Stimulated activated CD8-positive, alpha-beta memory T cell treated with anti-CD3 and anti-CD28 coated beads, Interleukin-12 subunit alpha, Interleukin-12 subunit beta, amount 100 ng/mL, for 4 hours (primary cell): Measurements from ENCODE around the gene FLNC.
A peak's percentile ranks its signal among the peaks of the same experiment; 100 is the strongest.

Source experiments
- DNase-seq: peaks from one replicate; pipeline ENCODE4 v3.0.0-alpha.2; 2020; ENCODE audit warnings: low read depth

The FLNC gene

GRCh38 chr7:128830231-128831177 lies at the start of gene FLNC:
TSS of gene FLNC (plus strand) at chr7:128830406. CDS start at chr7:128830638, 232 bp downstream.
- DNase-seq: peak; percentile 15

GRCh38 chr7:128781126-128781525 lies 49.1 kb upstream of the FLNC start:
- DNase-seq: no peak

GRCh38 chr7:128781851-128782250 lies 48.4 kb upstream of the FLNC start:
- no peak for DNase-seq

GRCh38 chr7:128783143-128783861 lies 46.9 kb upstream of the FLNC start:
- no peak for DNase-seq

GRCh38 chr7:128785738-128786137 lies 44.5 kb upstream of the FLNC start:
- no peak for DNase-seq

GRCh38 chr7:128788446-128789412 lies 41.5 kb upstream of the FLNC start:
- no peak for DNase-seq

- no peak for DNase-seq
Measured at GRCh38 chr7:128790315-128791041, 39.7 kb upstream of the FLNC start.

- DNase-seq: peak; percentile 64
Measured at GRCh38 chr7:128791121-128791971, 38.9 kb upstream of the FLNC start, which contains the start of gene CCDC136. TSS of gene CCDC136 (plus strand) at chr7:128791968. CDS start at chr7:128792412, 444 bp downstream.

- DNase-seq: no peak
Measured at GRCh38 chr7:128791972-128792327, 38.3 kb upstream of the FLNC start.

- DNase-seq: no peak
Measured at GRCh38 chr7:128792471-128793180, 37.6 kb upstream of the FLNC start.

- no peak for DNase-seq
Measured at GRCh38 chr7:128793181-128793547, 37.0 kb upstream of the FLNC start.

GRCh38 chr7:128794020-128794419 lies 36.2 kb upstream of the FLNC start:
- DNase-seq: no peak

GRCh38 chr7:128794436-128794835 lies 35.8 kb upstream of the FLNC start:
- no peak for DNase-seq

- DNase-seq: no peak
Measured at GRCh38 chr7:128795129-128795528, 35.1 kb upstream of the FLNC start.

- DNase-seq: no peak
Measured at GRCh38 chr7:128796327-128796726, 33.9 kb upstream of the FLNC start.

- DNase-seq: no peak
Measured at GRCh38 chr7:128799451-128799850, 30.8 kb upstream of the FLNC start.

GRCh38 chr7:128800567-128800966 lies 29.6 kb upstream of the FLNC start:
- no peak for DNase-seq

GRCh38 chr7:128801003-128801402 lies 29.2 kb upstream of the FLNC start:
- no peak for DNase-seq

- DNase-seq: no peak
Measured at GRCh38 chr7:128801667-128802418, 28.4 kb upstream of the FLNC start.
